ENCODE data around the gene PLA2G5.
"Not testable (repeated sequence)": the region's sequence is repeated elsewhere in the genome, so short reads cannot be mapped to it uniquely, and the experiment has no call there.

The PLA2G5 gene

GRCh38 chr1:20048563-20048962 lies 21.4 kb upstream of the PLA2G5 start:
- Histone ChIP-seq H3K36me3 (no peaks in the 10 kb centered on the region), H3K4me3 (ENCODE audit: low read depth in 1 of 2, low read length in 1 of 2) (no peak overlapping the region), H3K27ac (no peak overlapping the region), H3K4me1 (ENCODE audit: control insufficient read depth in 1 of 2, insufficient read depth in 1 of 2, low read depth in 1 of 2, low read length in 1 of 2) (no peaks in the 10 kb centered on the region), H3K9me3 (peaks cover 11% of the 10 kb centered on the region), H3K27me3 (peaks cover 21% of the 10 kb centered on the region)
- TF ChIP-seq CTCF (IDR thresholded peaks at IDR 0.05) = no peak

- not testable (repeated sequence) for H3K27ac ChIP-seq; H3K4me3 ChIP-seq (ENCODE audit: low read depth in 1 of 2, low read length in 1 of 2); H3K36me3 ChIP-seq; H3K4me1 ChIP-seq (ENCODE audit: control insufficient read depth in 1 of 2, insufficient read depth in 1 of 2, low read depth in 1 of 2, low read length in 1 of 2)
- Histone ChIP-seq H3K9me3 (peaks cover 11% of the 10 kb centered on the region), H3K27me3 (peaks cover 21% of the 10 kb centered on the region)
Observed at GRCh38 chr1:20049056-20049798, 20.8 kb upstream of the PLA2G5 start.

GRCh38 chr1:20051218-20051829 lies 18.7 kb upstream of the PLA2G5 start:
- Histone ChIP-seq H3K4me3 (ENCODE audit: low read depth in 1 of 2, low read length in 1 of 2) (no peak overlapping the region), H3K27me3 (peaks cover 20% of the 10 kb centered on the region), H3K36me3 (no peaks in the 10 kb centered on the region), H3K9me3 (peaks cover 11% of the 10 kb centered on the region), H3K4me1 (ENCODE audit: control insufficient read depth in 1 of 2, insufficient read depth in 1 of 2, low read depth in 1 of 2, low read length in 1 of 2) (no peaks in the 10 kb centered on the region), H3K27ac (no peak overlapping the region)
- no peak for TF ChIP-seq CTCF (IDR thresholded peaks at IDR 0.05)

- H3K27ac ChIP-seq = no peak overlapping the region
- no peak for TF ChIP-seq CTCF (IDR thresholded peaks at IDR 0.05)
- no peaks in the 10 kb centered on the region for H3K4me1 ChIP-seq (ENCODE audit: control insufficient read depth in 1 of 2, insufficient read depth in 1 of 2, low read depth in 1 of 2, low read length in 1 of 2)
Observed at GRCh38 chr1:20052386-20052785, 17.6 kb upstream of the PLA2G5 start.

GRCh38 chr1:20057886-20058420 lies 12.0 kb upstream of the PLA2G5 start:
- no peak for TF ChIP-seq CTCF (IDR thresholded peaks at IDR 0.05)
- Histone ChIP-seq H3K4me1 (ENCODE audit: control insufficient read depth in 1 of 2, insufficient read depth in 1 of 2, low read depth in 1 of 2, low read length in 1 of 2) (no peaks in the 10 kb centered on the region), H3K4me3 (ENCODE audit: low read depth in 1 of 2, low read length in 1 of 2) (no peak overlapping the region), H3K36me3 (no peaks in the 10 kb centered on the region), H3K27me3 (peaks cover 17% of the 10 kb centered on the region), H3K27ac (no peak overlapping the region), H3K9me3 (no peaks in the 10 kb centered on the region)

More at GRCh38 chr1:20052386-20052785, 17.6 kb upstream of the PLA2G5 start:
- H3K4me3 ChIP-seq (ENCODE audit: low read depth in 1 of 2, low read length in 1 of 2) = no peak overlapping the region
- H3K9me3 ChIP-seq = peaks cover 11% of the 10 kb centered on the region
- peaks cover 17% of the 10 kb centered on the region for H3K27me3 ChIP-seq
- H3K36me3 ChIP-seq = no peaks in the 10 kb centered on the region

- TF ChIP-seq CTCF (IDR thresholded peaks at IDR 0.05) = no peak
- Histone ChIP-seq H3K27ac (no peak overlapping the region), H3K9me3 (no peaks in the 10 kb centered on the region), H3K4me3 (ENCODE audit: low read depth in 1 of 2, low read length in 1 of 2) (no peak overlapping the region), H3K4me1 (ENCODE audit: control insufficient read depth in 1 of 2, insufficient read depth in 1 of 2, low read depth in 1 of 2, low read length in 1 of 2) (no peaks in the 10 kb centered on the region), H3K27me3 (peaks cover 17% of the 10 kb centered on the region), H3K36me3 (no peaks in the 10 kb centered on the region)
Observed at GRCh38 chr1:20058531-20058930, 11.5 kb upstream of the PLA2G5 start.

All from neutrophil (primary cell).